Nephron (organoid): ENCODE data around the gene TMEM233.

Experiments used
- H3K27ac Mint-ChIP-seq, 3 experiments: 2 replicates each; pipeline ENCODE4 v1.8.0; 2020; ENCODE audit warnings: mixed read lengths in 3 of 3, mild to moderate bottlenecking in 2 of 3, moderate library complexity in 1 of 3
- H3K27me3 Mint-ChIP-seq: 2 replicates; pipeline ENCODE4 v1.8.0; 2021; ENCODE audit warnings: low read depth, mild to moderate bottlenecking, moderate library complexity, mixed read lengths
- H3K36me3 Mint-ChIP-seq: 2 replicates; pipeline ENCODE4 v1.8.0; 2020; ENCODE audit warnings: low read depth, mixed read lengths
- H3K4me1 Mint-ChIP-seq: 2 replicates; pipeline ENCODE4 v1.8.0; 2020; ENCODE audit warnings: mixed read lengths
- H3K4me3 Mint-ChIP-seq, 3 experiments: 2 replicates each; pipeline ENCODE4 v1.8.0; 2020; ENCODE audit warnings: mild to moderate bottlenecking in 3 of 3, mixed read lengths in 3 of 3, moderate library complexity in 2 of 3
- H3K9me3 Mint-ChIP-seq: 2 replicates; pipeline ENCODE4 v1.8.0; 2020; ENCODE audit warnings: mixed read lengths
- TF ChIP-seq, protein P1 (sequence below), 3 experiments: fragments of 200-600 bp; sonication (generic); IDR thresholded peaks; one replicate each; pipeline ENCODE4 v1.5.0; 2021; ENCODE audit warnings: antibody characterized with exemption in 3 of 3; ENCODE audit not compliant: unreplicated experiment in 3 of 3

Gene TMEM233

DNA sequence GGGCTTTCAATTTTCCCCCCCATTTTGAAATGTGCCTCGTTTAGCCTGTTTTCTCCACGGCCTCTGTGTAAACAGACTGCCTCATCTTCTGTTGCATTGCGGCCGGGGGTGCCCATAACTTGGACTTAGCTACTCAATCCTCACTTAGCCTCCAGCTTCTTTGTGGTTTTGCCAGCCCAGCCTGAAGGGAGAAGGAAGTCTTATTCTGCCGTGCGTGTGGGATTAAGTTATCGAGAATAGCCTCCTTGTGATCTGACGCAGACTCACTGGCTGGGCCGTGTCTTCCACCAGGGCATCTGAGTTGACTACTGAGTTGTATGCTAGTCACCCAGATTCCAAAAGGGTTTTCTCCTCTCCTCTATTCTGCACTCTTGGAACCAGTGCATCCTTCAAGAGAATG lies 82.4 kb downstream of the TMEM233 start:
- Mint-ChIP-seq H3K36me3 (peaks cover 90% of the 10 kb centered on the region), H3K27me3 (no peaks in the 10 kb centered on the region), H3K4me1 (no peaks in the 10 kb centered on the region), H3K4me3 (no peak overlapping the region), H3K9me3 (no peaks in the 10 kb centered on the region), H3K27ac (no peak overlapping the region)
- TF ChIP-seq, protein P1, sequence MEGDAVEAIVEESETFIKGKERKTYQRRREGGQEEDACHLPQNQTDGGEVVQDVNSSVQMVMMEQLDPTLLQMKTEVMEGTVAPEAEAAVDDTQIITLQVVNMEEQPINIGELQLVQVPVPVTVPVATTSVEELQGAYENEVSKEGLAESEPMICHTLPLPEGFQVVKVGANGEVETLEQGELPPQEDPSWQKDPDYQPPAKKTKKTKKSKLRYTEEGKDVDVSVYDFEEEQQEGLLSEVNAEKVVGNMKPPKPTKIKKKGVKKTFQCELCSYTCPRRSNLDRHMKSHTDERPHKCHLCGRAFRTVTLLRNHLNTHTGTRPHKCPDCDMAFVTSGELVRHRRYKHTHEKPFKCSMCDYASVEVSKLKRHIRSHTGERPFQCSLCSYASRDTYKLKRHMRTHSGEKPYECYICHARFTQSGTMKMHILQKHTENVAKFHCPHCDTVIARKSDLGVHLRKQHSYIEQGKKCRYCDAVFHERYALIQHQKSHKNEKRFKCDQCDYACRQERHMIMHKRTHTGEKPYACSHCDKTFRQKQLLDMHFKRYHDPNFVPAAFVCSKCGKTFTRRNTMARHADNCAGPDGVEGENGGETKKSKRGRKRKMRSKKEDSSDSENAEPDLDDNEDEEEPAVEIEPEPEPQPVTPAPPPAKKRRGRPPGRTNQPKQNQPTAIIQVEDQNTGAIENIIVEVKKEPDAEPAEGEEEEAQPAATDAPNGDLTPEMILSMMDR (IDR thresholded peaks at IDR 0.05; ENCODE audit: unreplicated experiment in 3 of 3) = no peak

DNA sequence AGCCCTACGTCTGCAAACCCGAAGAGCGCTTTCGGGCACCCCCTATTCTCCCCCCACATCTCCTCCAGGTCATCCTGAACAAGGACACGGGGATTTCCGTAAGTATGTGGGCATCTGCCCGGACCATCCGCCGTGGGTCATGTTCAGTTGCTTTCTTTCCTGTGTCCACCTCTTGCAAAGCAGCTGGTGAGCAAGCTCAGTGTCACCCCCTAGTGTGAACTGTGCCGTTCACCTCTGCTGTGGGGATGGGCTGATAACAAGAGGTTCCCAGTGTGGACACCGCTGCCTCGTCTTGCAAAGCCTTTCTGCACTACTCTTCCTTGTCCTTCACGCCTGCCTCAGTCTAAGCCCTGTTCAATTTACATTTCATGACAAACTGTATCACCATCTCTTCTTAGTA lies 83.0 kb downstream of the TMEM233 start:
- Mint-ChIP-seq H3K36me3 (peaks cover 86% of the 10 kb centered on the region), H3K9me3 (no peaks in the 10 kb centered on the region), H3K4me1 (no peaks in the 10 kb centered on the region), H3K27ac (no peak overlapping the region), H3K4me3 (no peak overlapping the region), H3K27me3 (no peaks in the 10 kb centered on the region)
- TF ChIP-seq, protein P1 (IDR thresholded peaks at IDR 0.05; ENCODE audit: unreplicated experiment in 3 of 3) = no peak

GRCh38 chr12:119678459-119678858 lies 84.9 kb downstream of the TMEM233 start:
- TF ChIP-seq, protein P1 (IDR thresholded peaks at IDR 0.05; ENCODE audit: unreplicated experiment in 3 of 3) = no peak
- peak overlapping the region in 2 of 3 experiments; percentile 18 to 82 for H3K27ac Mint-ChIP-seq
- no peak overlapping the region for H3K4me3 Mint-ChIP-seq
- H3K27me3 Mint-ChIP-seq = no peaks in the 10 kb centered on the region
- peaks cover 7% of the 10 kb centered on the region for H3K4me1 Mint-ChIP-seq
- H3K36me3 Mint-ChIP-seq = peaks cover 72% of the 10 kb centered on the region
- no peaks in the 10 kb centered on the region for H3K9me3 Mint-ChIP-seq

DNA sequence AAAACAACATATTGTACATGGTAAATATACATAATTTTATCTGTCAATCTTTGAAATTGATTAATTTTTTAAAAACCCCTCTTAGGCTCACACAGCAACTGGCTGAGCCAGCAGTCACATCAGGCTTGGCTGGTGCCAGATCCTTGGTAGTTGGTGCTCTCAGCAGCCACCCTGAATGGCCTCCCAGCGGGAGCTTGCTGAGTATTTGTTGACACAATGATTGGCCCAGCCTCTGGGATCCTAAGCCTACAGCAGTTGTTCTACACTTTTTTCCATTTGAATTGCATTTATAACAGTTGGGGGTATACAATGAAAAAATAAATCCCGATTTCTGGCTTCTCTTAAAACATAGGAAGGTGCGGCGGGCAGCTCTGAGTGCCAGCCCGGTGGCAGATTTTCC lies 85.5 kb downstream of the TMEM233 start:
- Mint-ChIP-seq H3K9me3 (no peaks in the 10 kb centered on the region), H3K36me3 (peaks cover 66% of the 10 kb centered on the region)
- TF ChIP-seq, protein P1 (IDR thresholded peaks at IDR 0.05; ENCODE audit: unreplicated experiment in 3 of 3) = no peak

DNA sequence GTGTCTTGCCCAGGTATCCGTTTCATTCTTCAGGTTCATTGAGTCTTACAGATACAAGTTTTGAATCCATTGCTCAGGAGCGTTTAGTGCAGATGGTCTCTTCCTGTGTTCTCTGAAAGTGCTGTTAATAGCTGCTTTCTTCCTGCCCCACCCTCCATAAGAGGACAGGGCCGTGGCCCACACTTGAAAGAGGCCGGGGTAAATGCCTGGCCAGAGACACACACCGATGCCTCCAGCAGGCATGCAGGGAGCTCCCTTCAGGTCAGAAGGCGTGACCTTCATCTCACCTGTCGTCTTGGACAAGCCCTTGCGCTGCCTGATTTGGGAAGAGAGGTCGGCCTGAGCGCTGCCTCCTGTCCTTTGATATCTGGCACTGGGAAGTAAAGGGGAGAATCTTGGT lies 85.9 kb downstream of the TMEM233 start:
- TF ChIP-seq, protein P1 (IDR thresholded peaks at IDR 0.05; ENCODE audit: unreplicated experiment in 3 of 3) = no peak
- Mint-ChIP-seq H3K9me3 (no peaks in the 10 kb centered on the region), H3K27ac (peak overlapping the region in 1 of 3 experiments; percentile 96), H3K4me3 (no peak overlapping the region), H3K27me3 (no peaks in the 10 kb centered on the region), H3K36me3 (peaks cover 62% of the 10 kb centered on the region), H3K4me1 (peaks cover 15% of the 10 kb centered on the region)

More for the DNA sequence above, 85.5 kb downstream of the TMEM233 start:
- no peak overlapping the region for H3K4me3 Mint-ChIP-seq
- H3K4me1 Mint-ChIP-seq = peaks cover 12% of the 10 kb centered on the region
- no peaks in the 10 kb centered on the region for H3K27me3 Mint-ChIP-seq
- peak overlapping the region in 1 of 3 experiments; percentile 96 for H3K27ac Mint-ChIP-seq

- Mint-ChIP-seq H3K27ac (peak overlapping the region; percentile 93 to 96 (median 94)), H3K9me3 (no peaks in the 10 kb centered on the region), H3K4me1 (peaks cover 31% of the 10 kb centered on the region), H3K36me3 (peaks cover 60% of the 10 kb centered on the region), H3K4me3 (no peak overlapping the region), H3K27me3 (no peaks in the 10 kb centered on the region)
- TF ChIP-seq, protein P1 (IDR thresholded peaks at IDR 0.05; ENCODE audit: unreplicated experiment in 3 of 3) = no peak
These were observed 87.5 kb downstream of the TMEM233 start for GRCh38 chr12:119681111-119681510.
